ENCODE data around the gene KARS1.

Gene KARS1

GRCh38 chr16:75620326-75621169 is 26.9 kb downstream of the KARS1 start:
- DNase-seq (ENCODE audit: low read depth) = no peak
- no peak overlapping the region for H3K4me3 ChIP-seq (ENCODE audit: low read depth, low read length)
- TF ChIP-seq, protein P1, sequence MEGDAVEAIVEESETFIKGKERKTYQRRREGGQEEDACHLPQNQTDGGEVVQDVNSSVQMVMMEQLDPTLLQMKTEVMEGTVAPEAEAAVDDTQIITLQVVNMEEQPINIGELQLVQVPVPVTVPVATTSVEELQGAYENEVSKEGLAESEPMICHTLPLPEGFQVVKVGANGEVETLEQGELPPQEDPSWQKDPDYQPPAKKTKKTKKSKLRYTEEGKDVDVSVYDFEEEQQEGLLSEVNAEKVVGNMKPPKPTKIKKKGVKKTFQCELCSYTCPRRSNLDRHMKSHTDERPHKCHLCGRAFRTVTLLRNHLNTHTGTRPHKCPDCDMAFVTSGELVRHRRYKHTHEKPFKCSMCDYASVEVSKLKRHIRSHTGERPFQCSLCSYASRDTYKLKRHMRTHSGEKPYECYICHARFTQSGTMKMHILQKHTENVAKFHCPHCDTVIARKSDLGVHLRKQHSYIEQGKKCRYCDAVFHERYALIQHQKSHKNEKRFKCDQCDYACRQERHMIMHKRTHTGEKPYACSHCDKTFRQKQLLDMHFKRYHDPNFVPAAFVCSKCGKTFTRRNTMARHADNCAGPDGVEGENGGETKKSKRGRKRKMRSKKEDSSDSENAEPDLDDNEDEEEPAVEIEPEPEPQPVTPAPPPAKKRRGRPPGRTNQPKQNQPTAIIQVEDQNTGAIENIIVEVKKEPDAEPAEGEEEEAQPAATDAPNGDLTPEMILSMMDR (IDR thresholded peaks at IDR 0.05; ENCODE audit: low read depth, low read length, missing control alignments) = no peak

- H3K4me3 ChIP-seq (ENCODE audit: low read depth, low read length) = no peak overlapping the region
- TF ChIP-seq, protein P1 (IDR thresholded peaks at IDR 0.05; ENCODE audit: low read depth, low read length, missing control alignments) = no peak
- DNase-seq (ENCODE audit: low read depth) = no peak
Observed at GRCh38 chr16:75618780-75619179, 28.7 kb downstream of the KARS1 start.

GRCh38 chr16:75617121-75617520 is 30.3 kb downstream of the KARS1 start:
- H3K4me3 ChIP-seq (ENCODE audit: low read depth, low read length) = no peak overlapping the region
- DNase-seq (ENCODE audit: low read depth) = no peak

DNA sequence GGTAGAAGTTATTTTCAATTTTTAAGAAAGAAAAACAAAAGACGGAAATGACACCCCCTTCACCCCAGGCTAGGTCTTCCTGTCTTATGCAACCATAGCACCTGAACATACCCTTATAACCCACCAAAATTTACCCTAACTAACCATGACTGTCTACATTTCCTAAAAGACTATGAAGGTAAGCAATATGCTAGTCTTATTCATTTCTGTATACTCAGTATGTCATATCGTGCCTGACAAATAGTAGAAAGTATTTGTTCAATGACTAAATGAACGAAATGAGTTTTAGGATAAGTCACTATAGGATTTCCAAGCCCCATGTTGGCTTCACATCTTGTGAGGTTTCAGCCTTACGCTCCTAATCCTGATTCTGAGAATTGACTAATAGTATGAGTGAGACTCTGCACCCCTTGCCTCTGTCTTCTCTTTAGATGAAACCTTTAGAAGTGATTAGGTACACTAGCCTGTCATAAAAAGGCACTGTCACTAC is 30.9 kb downstream of the KARS1 start:
- no peak for DNase-seq (ENCODE audit: low read depth)

More at GRCh38 chr16:75617121-75617520, 30.3 kb downstream of the KARS1 start:
- TF ChIP-seq, protein P1 (IDR thresholded peaks at IDR 0.05; ENCODE audit: low read depth, low read length, missing control alignments) = no peak

GRCh38 chr16:75615619-75616018 is 31.8 kb downstream of the KARS1 start:
- DNase-seq (ENCODE audit: low read depth) = no peak
- no peak overlapping the region for H3K4me3 ChIP-seq (ENCODE audit: low read depth, low read length)
- TF ChIP-seq, protein P1 (IDR thresholded peaks at IDR 0.05; ENCODE audit: low read depth, low read length, missing control alignments) = no peak

More for the DNA sequence above, 30.9 kb downstream of the KARS1 start:
- no peak overlapping the region for H3K4me3 ChIP-seq (ENCODE audit: low read depth, low read length)
- TF ChIP-seq, protein P1 (IDR thresholded peaks at IDR 0.05; ENCODE audit: low read depth, low read length, missing control alignments) = no peak

GRCh38 chr16:75614066-75614897 is 33.2 kb downstream of the KARS1 start:
- no peak overlapping the region for H3K4me3 ChIP-seq (ENCODE audit: low read depth, low read length)
- TF ChIP-seq, protein P1 (IDR thresholded peaks at IDR 0.05; ENCODE audit: low read depth, low read length, missing control alignments) = no peak
- no peak for DNase-seq (ENCODE audit: low read depth)
